HG03108 (cell line): ENCODE measurements around the gene TCF7L1.

Experiments used
- ATAC-seq: cut with Tn5 transposase; IDR thresholded peaks from one replicate; pipeline ENCODE4 v1.9.1; 2021; ENCODE audit warnings: moderate library complexity; ENCODE audit not compliant: unreplicated experiment

TCF7L1 gene

DNA sequence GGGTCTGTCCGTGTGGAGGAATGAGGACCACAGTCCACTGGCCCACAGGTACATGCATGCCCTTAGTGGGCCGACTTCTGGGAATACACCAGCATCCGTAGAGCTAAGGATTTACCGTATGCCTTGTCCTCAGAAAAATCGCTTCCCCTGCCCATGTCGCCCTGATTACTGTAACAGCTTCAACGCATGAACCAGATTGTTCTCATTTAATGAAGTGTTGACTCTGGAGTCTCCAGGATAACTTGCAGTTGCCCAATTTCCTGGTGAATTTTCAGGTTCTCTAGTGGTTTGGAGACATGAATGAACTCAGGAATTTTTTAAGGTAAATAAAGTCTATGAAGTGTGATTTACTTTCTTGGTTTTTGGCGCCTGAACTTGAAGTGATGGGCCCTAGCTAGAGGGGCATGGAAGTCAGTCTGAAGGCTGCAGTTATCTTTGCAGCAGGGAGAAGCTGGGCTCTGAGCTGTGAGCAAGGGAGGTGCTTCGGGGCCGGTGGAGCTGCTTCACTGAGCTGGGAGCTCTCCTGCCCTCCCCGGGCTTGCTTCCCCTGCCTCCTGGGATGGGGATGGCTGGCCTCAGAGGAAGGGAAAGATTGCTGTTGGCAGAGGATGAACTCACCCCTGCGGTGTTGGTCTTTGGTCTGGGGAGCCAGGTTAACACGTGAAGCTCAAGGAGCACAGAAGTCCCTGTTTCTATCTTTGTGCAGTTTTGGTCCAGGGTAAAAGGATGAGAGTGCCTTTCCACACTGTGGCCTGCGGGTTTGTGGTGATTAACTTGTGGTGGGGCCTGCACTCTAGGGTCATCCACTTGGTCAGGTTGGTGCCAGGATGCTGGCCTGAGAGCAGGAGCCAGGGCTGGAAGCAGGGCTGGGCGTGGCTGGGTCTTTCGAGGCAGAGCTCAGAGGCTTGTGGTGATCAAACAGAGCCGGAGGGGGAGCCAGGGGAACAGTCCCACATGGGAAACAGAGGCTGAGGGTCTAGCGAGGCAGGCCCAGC lies 28.1 kb downstream of the TCF7L1 start:
- ATAC-seq: no peak

DNA sequence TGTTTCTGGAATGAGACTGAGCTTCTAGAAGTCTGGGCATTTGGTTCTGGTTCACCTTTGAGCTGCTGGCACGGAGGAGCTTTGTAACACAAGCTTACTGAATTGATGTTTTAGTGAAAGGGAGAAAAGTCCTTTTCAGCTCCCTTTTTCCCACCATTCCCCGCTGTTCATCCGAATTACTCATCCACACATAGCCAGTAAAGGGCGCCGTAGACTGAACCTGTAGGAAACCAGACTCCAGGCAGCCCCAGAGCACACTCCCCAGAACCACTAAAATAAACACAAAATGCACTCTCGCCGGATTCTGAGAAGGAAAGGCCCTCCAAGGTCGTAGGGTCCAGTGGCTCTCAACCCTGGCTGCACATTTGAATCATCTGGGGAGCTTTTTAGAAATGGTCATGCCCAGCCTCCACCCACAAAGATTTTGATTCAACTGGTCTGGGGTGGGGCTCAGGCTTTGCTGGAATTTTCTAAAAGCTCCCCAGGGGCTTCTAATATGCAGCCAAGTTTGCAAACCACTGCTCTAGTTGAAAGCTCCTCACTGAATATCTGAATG lies 29.6 kb downstream of the TCF7L1 start:
- ATAC-seq: no peak

DNA sequence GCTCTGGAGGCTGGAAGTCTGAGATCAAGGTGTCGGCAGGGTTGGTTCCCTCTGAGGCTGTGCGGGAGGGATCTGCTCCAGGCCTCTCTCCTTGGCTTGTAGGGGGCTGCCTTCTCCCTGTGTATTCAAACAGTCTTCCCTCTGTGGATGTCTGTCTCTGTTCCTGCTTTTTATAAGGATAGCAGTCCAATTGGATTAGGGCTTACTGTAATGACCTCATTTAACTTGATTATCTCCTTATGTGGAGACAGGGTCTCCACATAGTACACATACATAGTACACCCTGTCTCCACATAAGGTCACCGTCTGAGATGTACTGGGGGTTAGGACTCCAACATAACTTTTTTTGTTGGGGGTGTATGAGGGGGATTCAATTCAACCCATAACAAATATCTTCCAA lies 30.5 kb downstream of the TCF7L1 start:
- no peak for ATAC-seq

DNA sequence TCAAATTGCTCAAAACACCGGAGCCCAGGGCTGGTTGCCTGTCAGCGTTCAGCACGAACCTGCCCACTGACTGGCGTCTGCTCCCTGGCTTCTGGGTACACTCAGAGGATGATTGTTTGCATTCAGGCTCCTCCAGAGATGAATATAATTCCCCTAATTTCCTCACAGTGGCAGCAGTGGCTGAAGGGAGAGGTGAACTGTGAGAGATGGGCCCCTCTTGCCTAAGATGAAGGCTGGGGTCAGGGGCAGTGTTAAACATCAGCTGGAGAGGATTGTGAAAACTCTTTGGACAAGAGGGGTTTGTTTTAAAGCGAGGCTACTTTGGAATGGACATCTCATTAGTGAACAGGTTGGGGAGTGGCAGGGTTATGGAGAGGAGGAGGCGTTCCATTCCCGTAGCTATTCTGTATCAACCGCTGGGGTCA lies 31.0 kb downstream of the TCF7L1 start:
- no peak for ATAC-seq

DNA sequence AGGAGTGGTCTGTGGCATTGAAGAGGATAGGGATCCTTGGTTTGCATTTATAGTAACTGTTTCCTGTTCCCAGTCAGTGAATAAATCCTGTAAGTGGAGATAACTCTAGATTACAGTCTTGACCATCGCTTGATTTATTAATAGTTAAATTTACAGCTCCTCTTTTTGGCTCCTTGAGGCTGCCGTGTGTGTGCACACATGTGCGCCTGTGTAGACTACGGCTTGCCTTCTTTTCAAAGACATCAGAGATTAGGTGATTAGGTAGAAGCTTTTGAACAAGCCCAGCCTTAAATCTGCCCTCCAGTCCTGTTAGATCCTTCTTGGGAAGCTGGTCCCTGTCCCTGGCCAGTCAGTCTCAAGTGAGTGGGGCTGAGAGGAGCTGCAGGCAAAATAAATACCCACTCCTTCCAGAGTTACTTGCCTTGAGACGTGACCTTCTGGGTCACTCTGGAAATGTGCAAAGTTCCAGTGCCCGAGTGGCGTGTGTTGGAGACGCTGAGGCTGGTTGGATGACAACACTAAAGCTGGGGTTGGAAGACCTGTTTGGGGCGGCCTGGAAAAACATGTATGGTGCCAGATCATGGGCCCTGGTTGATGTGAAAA lies 32.0 kb downstream of the TCF7L1 start:
- no peak for ATAC-seq

DNA sequence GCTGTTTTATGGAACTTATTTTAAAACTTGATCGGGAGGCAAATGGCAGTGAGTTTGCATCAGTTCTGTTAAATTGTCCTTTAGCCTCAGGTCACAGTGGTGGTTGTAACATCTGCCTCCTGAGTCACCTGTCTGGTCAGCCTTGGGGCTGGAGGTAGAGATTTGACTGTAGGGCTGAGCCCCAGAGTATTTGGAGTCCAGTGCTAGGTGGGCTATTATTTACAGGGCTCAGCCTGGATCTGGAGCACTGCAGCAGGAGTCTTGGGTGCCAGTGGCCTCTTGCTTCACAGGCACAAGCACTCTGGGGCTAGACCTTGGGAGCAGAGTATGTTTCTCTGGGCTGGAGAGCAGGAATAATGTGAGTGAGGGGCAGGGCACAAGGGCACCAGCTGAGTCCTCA lies 32.8 kb downstream of the TCF7L1 start:
- ATAC-seq: no peak

DNA sequence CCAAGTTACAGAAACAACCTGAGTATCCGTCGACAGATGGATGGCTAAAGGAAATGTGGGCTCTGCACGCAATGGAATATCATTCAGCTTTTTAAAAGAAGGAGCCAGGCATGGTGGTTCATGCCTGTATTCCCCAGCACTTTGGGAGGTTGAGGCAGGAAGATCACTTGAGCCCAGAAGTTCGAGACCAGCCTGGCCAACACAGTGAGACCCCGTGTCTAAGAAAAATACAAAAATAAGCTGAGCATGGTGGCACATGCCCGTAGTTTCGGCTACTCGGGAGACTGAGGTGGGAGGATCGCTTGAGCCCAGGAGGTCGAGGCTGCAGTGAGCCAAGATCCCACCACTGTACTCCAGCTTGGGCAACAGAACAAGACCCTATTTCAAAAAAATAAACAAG lies 34.3 kb downstream of the TCF7L1 start:
- no peak for ATAC-seq

DNA sequence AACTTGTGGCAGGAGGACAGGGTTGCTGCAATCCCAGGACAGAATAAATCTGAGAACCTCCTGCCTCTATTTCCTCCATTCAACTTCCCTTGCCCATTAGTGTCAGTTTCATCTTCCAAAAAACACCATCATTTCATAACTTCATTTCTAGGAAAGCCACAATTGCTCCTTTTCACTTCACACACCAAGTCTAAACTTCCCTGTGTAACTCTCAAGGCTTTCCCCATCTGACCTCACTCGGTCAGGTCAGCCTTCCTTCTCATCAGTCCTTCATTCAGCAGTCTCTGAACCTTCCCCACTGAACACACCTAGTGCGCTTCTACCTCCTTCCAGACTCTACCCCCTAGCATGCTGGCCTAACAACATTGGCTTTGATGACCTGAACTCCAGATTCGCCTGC lies 35.8 kb downstream of the TCF7L1 start:
- ATAC-seq: no peak

DNA sequence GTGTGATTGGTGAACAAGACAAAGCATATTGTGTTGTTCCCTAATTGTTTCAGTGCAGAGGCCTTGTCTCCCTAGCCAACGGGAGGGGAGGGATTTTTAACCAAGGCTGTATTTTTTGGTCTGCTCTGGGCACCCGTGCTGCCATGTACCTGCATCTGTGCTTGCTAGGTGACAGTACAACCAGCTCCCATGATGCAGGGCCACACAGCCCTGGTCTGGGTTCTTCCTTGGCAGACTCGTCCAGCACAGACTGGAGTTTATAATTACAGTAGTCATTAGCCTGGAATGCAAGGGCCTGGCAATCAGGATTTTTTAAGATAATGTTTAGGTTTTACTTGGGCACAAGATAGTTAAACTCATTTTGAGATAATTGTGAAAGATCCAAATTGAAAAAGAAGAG lies 36.4 kb downstream of the TCF7L1 start:
- ATAC-seq: no peak

DNA sequence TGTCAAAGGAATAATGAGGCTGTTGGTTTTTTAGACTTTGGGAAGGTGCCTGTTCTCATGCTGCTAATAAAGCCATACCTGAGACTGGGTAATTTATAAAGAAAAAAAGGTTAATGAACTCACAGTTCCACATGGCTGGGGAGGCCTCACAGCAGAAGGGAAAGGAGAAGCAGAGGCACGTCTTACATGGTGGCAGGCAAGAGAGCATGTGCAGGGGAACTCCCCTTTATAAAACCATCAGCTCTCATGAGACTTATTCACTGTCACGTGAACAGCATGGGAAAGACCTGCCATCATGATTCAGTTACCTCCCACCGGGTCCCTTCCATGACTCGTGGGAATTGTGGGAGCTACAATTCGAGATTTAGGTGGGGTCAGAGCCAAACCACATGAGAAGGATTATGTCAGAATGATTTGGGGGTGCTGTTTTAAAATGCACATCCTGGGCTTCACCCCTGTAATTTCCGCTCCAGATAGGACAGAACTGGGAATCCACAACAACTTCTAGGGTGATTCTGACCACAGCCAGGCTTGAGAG lies 37.8 kb downstream of the TCF7L1 start:
- no peak for ATAC-seq

DNA sequence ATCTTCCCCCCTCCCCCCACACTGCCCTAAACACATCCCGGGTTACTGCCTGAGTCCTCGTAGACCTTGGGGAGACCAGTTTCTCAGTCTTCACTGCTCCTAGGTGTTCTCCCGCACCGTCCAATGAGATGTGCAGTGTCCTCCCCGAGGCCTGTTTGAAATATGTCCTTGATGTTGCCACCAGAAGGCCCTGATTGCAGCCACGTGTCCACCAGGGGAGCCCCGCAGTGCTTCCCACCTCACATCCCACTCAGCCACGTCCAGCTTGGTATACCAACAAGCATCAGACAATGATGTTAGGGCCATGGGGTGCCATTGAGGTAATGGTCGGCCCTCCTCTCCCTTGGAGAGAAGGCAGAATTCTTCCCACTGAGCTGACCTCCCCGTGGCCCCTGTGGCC lies 38.7 kb downstream of the TCF7L1 start:
- ATAC-seq: no peak

DNA sequence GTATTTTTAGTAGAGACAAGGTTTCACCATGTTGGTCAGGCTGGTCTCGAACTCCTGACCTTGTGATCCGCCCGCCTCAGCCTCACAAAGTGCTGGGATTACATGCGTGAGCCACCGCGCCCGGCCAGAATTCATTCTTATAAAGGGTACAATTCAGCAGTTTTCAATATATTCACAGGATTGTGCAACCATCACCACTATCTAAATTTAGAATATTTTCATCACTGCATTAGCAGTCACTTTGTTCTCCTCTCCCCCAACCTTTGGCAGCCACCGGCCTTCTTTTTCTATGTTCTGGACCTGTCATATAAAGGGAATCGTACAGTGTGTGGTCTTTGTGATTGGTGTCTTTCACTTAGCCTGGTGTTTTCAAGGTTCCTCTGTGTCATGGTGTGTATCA lies 40.7 kb downstream of the TCF7L1 start:
- ATAC-seq: no peak

DNA sequence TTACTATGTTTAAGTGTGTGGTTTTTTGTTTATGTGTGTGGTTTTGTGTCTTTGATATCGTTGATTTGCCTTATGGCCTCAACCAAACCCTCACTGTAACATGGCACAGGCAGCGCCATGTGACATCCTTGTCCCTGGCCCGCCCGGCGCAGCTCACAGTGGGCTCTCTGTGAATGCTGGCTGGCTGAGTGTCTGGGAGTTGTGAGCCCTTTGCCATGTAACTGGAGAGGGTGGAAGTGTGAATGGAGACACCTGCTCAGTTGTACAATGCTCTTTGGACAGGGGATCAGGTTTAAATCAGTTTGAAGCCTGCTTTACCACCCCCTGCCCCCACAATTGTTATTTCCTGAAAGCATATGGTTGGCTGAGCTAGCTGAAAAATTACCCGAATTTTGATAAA lies 41.8 kb downstream of the TCF7L1 start:
- no peak for ATAC-seq

DNA sequence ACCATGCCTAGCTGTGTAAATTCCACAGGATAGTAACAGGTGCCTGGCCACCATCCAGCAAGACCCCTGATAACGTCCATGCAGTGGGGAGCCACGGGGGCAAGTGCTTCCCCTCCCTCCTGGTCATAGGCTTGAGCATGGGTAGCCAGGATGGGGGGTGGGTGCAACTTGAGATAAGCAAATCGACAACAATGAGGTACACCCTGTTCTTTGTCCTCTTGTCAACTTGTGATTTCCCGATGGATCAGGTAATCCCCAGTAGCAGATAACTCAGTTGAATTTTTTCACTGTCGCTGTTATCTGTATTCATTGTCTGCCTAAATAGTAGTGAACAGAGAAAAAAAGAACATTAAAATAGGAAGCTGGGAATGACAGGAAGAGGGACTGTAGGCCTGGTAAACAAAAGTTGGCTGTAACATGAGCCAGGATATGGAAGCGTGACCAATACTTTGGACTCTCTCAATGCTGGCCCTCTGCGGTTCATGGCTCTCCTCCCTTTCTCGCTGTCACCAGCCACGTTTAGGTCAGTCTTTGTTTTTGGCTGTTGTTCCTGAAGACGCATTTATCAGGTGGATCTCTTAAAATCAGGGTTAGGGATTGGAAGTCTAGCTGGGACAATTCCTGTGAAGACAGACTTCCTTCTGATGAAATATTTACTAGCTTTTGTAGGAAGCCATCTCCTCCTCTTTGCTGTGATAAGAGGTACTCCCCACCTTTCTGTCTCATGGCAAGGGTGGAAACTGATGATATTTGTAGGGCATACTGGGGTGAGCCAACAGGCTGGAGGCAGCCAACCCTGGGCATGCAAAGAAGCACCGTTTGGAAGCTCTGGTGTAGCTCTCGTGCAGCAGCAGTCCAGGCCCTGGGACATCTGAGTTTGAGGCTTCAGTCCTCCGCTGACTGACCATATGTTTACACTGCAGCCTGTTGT lies 42.4 kb downstream of the TCF7L1 start:
- no peak for ATAC-seq

DNA sequence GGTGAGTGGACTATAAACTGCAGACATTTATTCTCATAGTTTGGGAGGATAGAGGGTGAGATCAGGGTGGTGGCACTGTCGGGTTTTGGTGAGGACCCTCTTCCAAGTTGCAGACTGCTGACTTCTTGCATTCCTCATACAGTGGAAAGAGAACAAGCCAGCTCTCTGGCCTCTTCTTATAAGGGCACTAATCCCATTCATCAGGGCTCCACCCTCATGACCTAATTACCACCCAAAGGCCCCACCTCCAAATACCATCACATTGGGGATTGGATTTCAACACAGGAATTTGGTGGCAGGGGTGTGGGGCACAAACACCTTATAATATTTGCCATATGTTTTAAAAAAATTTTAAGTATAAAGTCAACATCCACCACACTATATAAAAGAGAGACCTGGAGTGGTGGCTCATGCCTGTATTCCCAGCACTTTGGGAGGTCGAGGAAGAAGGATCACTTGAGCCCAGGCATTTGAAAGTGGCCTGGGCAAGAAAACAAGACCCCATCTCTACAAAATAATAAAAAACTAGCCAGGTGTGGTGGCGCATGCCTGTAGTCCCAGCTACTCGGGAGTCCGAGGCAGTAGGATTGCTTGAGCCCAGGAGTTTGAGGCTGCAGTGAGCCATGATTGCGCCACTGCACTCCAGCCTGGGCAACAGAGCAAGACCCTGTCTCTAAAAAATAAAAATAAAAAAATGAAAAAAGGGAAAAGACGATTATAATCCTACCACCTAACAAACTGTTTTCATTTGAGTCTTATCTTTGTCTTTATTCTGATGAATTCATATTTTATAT lies 44.0 kb downstream of the TCF7L1 start:
- ATAC-seq: no peak

DNA sequence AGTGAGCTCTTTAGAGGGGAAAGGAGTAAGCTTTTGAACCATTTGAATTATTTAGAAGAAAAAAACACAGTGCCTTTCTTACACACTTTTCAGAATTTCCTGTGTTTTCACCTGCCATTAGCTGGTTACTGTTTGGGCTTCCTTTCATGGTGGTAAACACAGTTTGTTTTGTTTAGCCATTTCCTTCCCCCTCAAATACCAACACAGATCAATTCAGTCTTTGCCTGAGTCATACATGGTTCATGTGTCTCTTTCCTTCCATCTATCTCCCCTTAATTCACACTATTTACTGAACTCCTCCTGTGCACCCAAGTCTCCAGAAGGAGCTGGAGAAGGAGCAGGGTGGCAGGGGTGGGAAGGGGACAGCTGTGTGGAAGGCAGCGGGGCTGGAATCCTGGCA lies 45.0 kb downstream of the TCF7L1 start:
- no peak for ATAC-seq

DNA sequence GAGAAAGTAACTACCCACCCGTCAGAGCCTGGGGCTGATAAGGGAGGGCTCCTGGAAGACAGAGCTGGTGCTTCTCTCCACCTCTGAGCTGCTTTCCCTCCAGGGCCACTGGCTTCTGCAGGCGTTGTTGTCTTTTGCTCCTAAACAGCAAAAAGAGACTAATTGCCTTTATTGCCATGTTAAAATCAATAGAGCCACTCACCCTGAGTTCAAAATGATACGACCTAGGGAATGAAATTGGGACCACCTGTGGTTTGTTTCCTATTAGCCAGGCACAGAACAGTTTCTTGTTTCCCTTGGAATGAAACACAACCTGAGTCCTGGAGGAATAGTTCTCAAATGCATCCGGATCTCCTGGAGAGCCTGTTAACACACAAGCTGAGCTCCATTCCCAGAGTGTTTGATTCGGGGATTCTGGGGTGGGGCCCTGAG lies 45.8 kb downstream of the TCF7L1 start:
- no peak for ATAC-seq

DNA sequence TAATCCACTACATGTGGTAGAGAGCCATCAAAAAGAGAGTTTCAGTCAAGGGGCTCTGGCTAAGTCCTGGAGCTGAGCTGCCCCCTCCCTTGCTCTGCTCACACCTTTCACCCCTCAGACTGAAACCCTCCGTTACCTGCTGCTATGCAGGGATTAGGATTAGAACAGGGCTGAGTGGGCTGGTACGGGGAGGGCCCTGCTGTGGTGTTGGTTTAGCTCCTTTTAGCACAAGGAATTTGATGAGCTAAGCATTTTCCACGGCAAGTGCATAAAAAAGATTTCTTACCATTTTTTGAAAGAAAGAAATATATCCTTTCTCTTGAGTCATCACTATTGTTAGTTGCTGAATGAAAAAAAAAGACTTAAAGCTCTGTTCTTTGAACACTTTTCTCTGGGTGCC lies 46.3 kb downstream of the TCF7L1 start:
- no peak for ATAC-seq

DNA sequence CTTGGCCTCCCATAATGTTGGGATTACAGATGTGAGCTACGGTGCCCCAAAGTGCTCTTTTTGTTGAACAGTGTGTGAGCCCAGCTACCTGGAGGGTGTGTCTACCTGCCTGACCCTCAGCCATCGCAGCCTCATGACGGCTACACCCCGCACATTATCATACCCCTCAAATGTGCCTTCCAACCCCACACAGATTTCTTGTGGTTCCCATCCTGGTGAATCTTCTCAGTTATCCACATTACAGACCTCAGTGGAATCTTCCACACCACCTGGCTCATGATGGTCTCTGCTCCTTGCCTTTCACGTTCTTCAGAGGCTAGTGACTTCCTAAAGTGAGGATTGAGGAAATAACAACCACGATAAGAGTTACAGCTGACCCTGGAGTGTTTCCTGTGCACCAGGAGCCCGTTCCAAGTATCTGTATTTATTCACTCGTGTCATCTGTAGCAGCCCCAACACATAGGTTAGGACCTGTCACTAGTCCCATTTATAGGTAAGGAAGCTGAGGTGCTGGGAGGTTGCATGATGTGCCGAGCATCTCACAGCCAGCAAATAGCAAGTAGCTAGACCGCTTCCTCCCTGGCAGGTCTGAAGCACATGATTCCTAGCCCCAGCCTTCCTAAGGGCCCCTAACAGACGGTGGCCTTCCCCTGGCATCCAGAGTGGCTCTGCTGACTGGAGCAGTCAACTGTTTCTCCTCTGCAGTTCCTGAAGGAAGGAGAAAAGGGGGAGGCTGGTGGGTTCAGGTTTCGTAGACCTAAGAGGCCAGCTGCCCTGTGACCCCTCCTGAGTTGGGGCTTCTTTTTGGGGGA lies 47.3 kb downstream of the TCF7L1 start:
- ATAC-seq: no peak
